WTC11 (cell line): Measurements from ENCODE around the gene SMIM38. TPM values are rescaled to one million over a fixed set of nuclear protein-coding genes. Genes with fewer than 3 reads are reported as not detected.

Source experiments
- ATAC-seq: fragments of 200-7000 bp; cut with Tn5 transposase; 2 replicates; pipeline ENCODE4 v1.10.0; 2021; ENCODE audit warnings: mild to moderate bottlenecking, moderate library complexity
- CTCF ChIA-PET: fragments of 300-600 bp; sonication (Branson Sonifier 250); formaldehyde crosslinking; loops from one replicate; lab custom pipeline; 2021; ENCODE audit warnings: antibody characterized with exemption; lab: Charles Lee
- POLR2A ChIA-PET: fragments of 350-600 bp; sonication (Branson Sonifier 250); formaldehyde crosslinking; loops from one replicate; lab custom pipeline; 2021; ENCODE audit warnings: antibody characterized with exemption; lab: Charles Lee
- DNase-seq: peaks from one replicate; pipeline ENCODE4 v3.0.0; 2021; ENCODE audit warnings: low spot score
- H3K27ac Mint-ChIP-seq: 2 replicates; pipeline ENCODE4 v1.8.0; 2021; ENCODE audit warnings: mixed read lengths
- H3K27me3 Mint-ChIP-seq: 2 replicates; pipeline ENCODE4 v1.8.0; 2021; ENCODE audit warnings: low read depth, mild to moderate bottlenecking, moderate library complexity, mixed read lengths
- H3K36me3 Mint-ChIP-seq: 2 replicates; pipeline ENCODE4 v1.8.0; 2021; ENCODE audit warnings: mixed read lengths
- H3K4me1 Mint-ChIP-seq: 2 replicates; pipeline ENCODE4 v1.8.0; 2022; ENCODE audit warnings: mixed read lengths
- H3K4me3 Mint-ChIP-seq: 2 replicates; pipeline ENCODE4 v1.8.0; 2021; ENCODE audit warnings: mild to moderate bottlenecking, moderate library complexity, mixed read lengths
- H3K9me3 Mint-ChIP-seq: 2 replicates; pipeline ENCODE4 v1.8.0; 2021; ENCODE audit warnings: mixed read lengths
- FOXJ3 ChIP-seq: sonication (generic); formaldehyde crosslinking; IDR thresholded peaks from 2 replicates; pipeline ENCODE4 v1.9.0; 2021; ENCODE audit warnings: missing genetic modification reagents, mild to moderate bottlenecking, borderline replicate concordance
- FOXK1 ChIP-seq: sonication (generic); formaldehyde crosslinking; IDR thresholded peaks from 2 replicates; pipeline ENCODE4 v1.8.0; 2022; ENCODE audit warnings: mild to moderate bottlenecking, moderate library complexity, missing genetic modification reagents
- GRHL2 ChIP-seq: fragments of 250-450 bp; sonication (Bioruptor Pico); IDR thresholded peaks from 2 replicates; pipeline ENCODE4 v1.8.0; 2022; ENCODE audit warnings: mild to moderate bottlenecking, moderate library complexity; ENCODE audit not compliant: insufficient replicate concordance, severe bottlenecking
- IRF2 ChIP-seq: sonication (generic); formaldehyde crosslinking; IDR thresholded peaks from 2 replicates; pipeline ENCODE4 v1.8.0; 2022; ENCODE audit warnings: low read depth, missing genetic modification reagents, borderline replicate concordance
- JAZF1 ChIP-seq: fragments of 250-450 bp; sonication (Bioruptor Pico); IDR thresholded peaks from 2 replicates; pipeline ENCODE4 v1.9.0; 2021; ENCODE audit warnings: moderate library complexity, mild to moderate bottlenecking, inconsistent platforms
- MXD4 ChIP-seq: fragments of 250-450 bp; sonication (Bioruptor Pico); IDR thresholded peaks from 2 replicates; pipeline ENCODE4 v1.8.0; 2021; ENCODE audit warnings: mild to moderate bottlenecking, moderate library complexity, borderline replicate concordance
- NFATC4 ChIP-seq: fragments of 250-450 bp; sonication (Bioruptor Pico); IDR thresholded peaks from 2 replicates; pipeline ENCODE4 v1.9.0; 2021; ENCODE audit warnings: mild to moderate bottlenecking
- NR1H2 ChIP-seq: sonication (generic); formaldehyde crosslinking; IDR thresholded peaks from 2 replicates; pipeline ENCODE4 v1.9.0; 2021; ENCODE audit warnings: mild to moderate bottlenecking, moderate library complexity, missing genetic modification reagents
- RELA ChIP-seq: sonication (generic); formaldehyde crosslinking; IDR thresholded peaks from 2 replicates; pipeline ENCODE4 v1.8.1; 2022; ENCODE audit warnings: missing genetic modification reagents, mild to moderate bottlenecking, borderline replicate concordance
- TCF7 ChIP-seq: sonication (generic); formaldehyde crosslinking; IDR thresholded peaks from 2 replicates; pipeline ENCODE4 v1.8.0; 2022; ENCODE audit warnings: mild to moderate bottlenecking, low read depth, missing genetic modification reagents, moderate library complexity
- ZNF232 ChIP-seq: sonication (generic); formaldehyde crosslinking; IDR thresholded peaks from 2 replicates; pipeline ENCODE4 v1.8.0; 2022; ENCODE audit warnings: mild to moderate bottlenecking, missing genetic modification reagents
- ZNF671 ChIP-seq: fragments of 250-450 bp; sonication (Bioruptor Pico); IDR thresholded peaks from 2 replicates; pipeline ENCODE4 v1.8.0; 2021; ENCODE audit warnings: mild to moderate bottlenecking
- total RNA-seq: library from RNA; stranded (reverse); gene quantifications from 3 replicates; pipeline ENCODE4 v1.2.3, GENCODE V29; 2021
- TF ChIP-seq, protein P1 (sequence below): sonication (generic); formaldehyde crosslinking; IDR thresholded peaks from 2 replicates; pipeline ENCODE4 v1.8.0; 2022; ENCODE audit warnings: missing genetic modification reagents
- TF ChIP-seq, protein P2 (sequence below): fragments of 200-600 bp; IDR thresholded peaks from 2 replicates; pipeline ENCODE4 v1.8.0; 2022; ENCODE audit warnings: antibody characterized with exemption
- TF ChIP-seq, protein P3 (sequence below): fragments of 250-450 bp; sonication (Bioruptor Pico); IDR thresholded peaks from 2 replicates; pipeline ENCODE4 v1.8.0; 2021; ENCODE audit warnings: mild to moderate bottlenecking
- TF ChIP-seq, protein P4 (sequence below): sonication (generic); formaldehyde crosslinking; IDR thresholded peaks from 2 replicates; pipeline ENCODE4 v1.8.1; 2023; ENCODE audit warnings: mild to moderate bottlenecking, missing genetic modification reagents
- TF ChIP-seq, protein P5 (sequence below): sonication (generic); formaldehyde crosslinking; IDR thresholded peaks from 2 replicates; pipeline ENCODE4 v1.8.1; 2022; ENCODE audit warnings: low read depth, missing genetic modification reagents, borderline replicate concordance

SMIM38 gene
- total RNA-seq, 1 experiment from 2014 or later: 0.39 TPM

GRCh38 chr11:69135420-69136363 lies 20.0 kb upstream of the SMIM38 start:
- H3K9me3 Mint-ChIP-seq: peaks cover 20% of the 10 kb centered on the region
- CTCF ChIA-PET: no interaction called here
- POLR2A ChIA-PET: no interaction called here
- DNase-seq (peak; percentile 3), ATAC-seq (no peak)
- H3K27ac Mint-ChIP-seq: no peak overlapping the region
- peaks cover 7% of the 10 kb centered on the region for H3K4me1 Mint-ChIP-seq
- H3K4me3 Mint-ChIP-seq: no peak overlapping the region
- H3K36me3 Mint-ChIP-seq: peaks cover 18% of the 10 kb centered on the region
- H3K27me3 Mint-ChIP-seq: peaks cover 8% of the 10 kb centered on the region; the same call in 1 of the 2 replicates
- TF ChIP-seq IRF2 (CRISPR knock-in tag): no peak
- no peak for TF ChIP-seq JAZF1 (CRISPR knock-in tag)
- no peak for TF ChIP-seq FOXJ3 (CRISPR knock-in tag)
- TF ChIP-seq, protein P1, sequence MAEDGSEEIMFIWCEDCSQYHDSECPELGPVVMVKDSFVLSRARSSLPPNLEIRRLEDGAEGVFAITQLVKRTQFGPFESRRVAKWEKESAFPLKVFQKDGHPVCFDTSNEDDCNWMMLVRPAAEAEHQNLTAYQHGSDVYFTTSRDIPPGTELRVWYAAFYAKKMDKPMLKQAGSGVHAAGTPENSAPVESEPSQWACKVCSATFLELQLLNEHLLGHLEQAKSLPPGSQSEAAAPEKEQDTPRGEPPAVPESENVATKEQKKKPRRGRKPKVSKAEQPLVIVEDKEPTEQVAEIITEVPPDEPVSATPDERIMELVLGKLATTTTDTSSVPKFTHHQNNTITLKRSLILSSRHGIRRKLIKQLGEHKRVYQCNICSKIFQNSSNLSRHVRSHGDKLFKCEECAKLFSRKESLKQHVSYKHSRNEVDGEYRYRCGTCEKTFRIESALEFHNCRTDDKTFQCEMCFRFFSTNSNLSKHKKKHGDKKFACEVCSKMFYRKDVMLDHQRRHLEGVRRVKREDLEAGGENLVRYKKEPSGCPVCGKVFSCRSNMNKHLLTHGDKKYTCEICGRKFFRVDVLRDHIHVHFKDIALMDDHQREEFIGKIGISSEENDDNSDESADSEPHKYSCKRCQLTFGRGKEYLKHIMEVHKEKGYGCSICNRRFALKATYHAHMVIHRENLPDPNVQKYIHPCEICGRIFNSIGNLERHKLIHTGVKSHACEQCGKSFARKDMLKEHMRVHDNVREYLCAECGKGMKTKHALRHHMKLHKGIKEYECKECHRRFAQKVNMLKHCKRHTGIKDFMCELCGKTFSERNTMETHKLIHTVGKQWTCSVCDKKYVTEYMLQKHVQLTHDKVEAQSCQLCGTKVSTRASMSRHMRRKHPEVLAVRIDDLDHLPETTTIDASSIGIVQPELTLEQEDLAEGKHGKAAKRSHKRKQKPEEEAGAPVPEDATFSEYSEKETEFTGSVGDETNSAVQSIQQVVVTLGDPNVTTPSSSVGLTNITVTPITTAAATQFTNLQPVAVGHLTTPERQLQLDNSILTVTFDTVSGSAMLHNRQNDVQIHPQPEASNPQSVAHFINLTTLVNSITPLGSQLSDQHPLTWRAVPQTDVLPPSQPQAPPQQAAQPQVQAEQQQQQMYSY (CRISPR knock-in tag): no peak

- DNase-seq (no peak), ATAC-seq (no peak)
- POLR2A ChIA-PET: no interaction called here
- TF ChIP-seq TCF7 (no peak), FOXK1 (no peak), NFATC4 (CRISPR knock-in tag) (no peak), RELA (CRISPR knock-in tag) (no peak), MXD4 (CRISPR knock-in tag) (no peak), NR1H2 (CRISPR knock-in tag) (no peak), ZNF671 (CRISPR knock-in tag) (no peak), GRHL2 (CRISPR knock-in tag) (no peak), ZNF232 (CRISPR knock-in tag) (no peak)
- TF ChIP-seq, protein P2, sequence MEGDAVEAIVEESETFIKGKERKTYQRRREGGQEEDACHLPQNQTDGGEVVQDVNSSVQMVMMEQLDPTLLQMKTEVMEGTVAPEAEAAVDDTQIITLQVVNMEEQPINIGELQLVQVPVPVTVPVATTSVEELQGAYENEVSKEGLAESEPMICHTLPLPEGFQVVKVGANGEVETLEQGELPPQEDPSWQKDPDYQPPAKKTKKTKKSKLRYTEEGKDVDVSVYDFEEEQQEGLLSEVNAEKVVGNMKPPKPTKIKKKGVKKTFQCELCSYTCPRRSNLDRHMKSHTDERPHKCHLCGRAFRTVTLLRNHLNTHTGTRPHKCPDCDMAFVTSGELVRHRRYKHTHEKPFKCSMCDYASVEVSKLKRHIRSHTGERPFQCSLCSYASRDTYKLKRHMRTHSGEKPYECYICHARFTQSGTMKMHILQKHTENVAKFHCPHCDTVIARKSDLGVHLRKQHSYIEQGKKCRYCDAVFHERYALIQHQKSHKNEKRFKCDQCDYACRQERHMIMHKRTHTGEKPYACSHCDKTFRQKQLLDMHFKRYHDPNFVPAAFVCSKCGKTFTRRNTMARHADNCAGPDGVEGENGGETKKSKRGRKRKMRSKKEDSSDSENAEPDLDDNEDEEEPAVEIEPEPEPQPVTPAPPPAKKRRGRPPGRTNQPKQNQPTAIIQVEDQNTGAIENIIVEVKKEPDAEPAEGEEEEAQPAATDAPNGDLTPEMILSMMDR: no peak
- TF ChIP-seq, protein P1 (CRISPR knock-in tag): no peak
- TF ChIP-seq, protein P3, sequence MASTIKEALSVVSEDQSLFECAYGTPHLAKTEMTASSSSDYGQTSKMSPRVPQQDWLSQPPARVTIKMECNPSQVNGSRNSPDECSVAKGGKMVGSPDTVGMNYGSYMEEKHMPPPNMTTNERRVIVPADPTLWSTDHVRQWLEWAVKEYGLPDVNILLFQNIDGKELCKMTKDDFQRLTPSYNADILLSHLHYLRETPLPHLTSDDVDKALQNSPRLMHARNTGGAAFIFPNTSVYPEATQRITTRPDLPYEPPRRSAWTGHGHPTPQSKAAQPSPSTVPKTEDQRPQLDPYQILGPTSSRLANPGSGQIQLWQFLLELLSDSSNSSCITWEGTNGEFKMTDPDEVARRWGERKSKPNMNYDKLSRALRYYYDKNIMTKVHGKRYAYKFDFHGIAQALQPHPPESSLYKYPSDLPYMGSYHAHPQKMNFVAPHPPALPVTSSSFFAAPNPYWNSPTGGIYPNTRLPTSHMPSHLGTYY: no peak
- TF ChIP-seq, protein P4, sequence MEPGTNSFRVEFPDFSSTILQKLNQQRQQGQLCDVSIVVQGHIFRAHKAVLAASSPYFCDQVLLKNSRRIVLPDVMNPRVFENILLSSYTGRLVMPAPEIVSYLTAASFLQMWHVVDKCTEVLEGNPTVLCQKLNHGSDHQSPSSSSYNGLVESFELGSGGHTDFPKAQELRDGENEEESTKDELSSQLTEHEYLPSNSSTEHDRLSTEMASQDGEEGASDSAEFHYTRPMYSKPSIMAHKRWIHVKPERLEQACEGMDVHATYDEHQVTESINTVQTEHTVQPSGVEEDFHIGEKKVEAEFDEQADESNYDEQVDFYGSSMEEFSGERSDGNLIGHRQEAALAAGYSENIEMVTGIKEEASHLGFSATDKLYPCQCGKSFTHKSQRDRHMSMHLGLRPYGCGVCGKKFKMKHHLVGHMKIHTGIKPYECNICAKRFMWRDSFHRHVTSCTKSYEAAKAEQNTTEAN (CRISPR knock-in tag): no peak
- TF ChIP-seq, protein P5, sequence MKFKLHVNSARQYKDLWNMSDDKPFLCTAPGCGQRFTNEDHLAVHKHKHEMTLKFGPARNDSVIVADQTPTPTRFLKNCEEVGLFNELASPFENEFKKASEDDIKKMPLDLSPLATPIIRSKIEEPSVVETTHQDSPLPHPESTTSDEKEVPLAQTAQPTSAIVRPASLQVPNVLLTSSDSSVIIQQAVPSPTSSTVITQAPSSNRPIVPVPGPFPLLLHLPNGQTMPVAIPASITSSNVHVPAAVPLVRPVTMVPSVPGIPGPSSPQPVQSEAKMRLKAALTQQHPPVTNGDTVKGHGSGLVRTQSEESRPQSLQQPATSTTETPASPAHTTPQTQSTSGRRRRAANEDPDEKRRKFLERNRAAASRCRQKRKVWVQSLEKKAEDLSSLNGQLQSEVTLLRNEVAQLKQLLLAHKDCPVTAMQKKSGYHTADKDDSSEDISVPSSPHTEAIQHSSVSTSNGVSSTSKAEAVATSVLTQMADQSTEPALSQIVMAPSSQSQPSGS (CRISPR knock-in tag): no peak
- peaks cover 20% of the 10 kb centered on the region for H3K9me3 Mint-ChIP-seq
- H3K4me1 Mint-ChIP-seq: no peaks in the 10 kb centered on the region
- CTCF ChIA-PET: no interaction called here
- peaks cover 18% of the 10 kb centered on the region for H3K36me3 Mint-ChIP-seq
- H3K27me3 Mint-ChIP-seq: peaks cover 8% of the 10 kb centered on the region; the same call in 1 of the 2 replicates
- H3K27ac Mint-ChIP-seq: no peak overlapping the region
- H3K4me3 Mint-ChIP-seq: no peak overlapping the region
Observed at GRCh38 chr11:69136471-69136870, 19.3 kb upstream of the SMIM38 start.
